ENCODE data around the gene AQP12B.

DNA sequence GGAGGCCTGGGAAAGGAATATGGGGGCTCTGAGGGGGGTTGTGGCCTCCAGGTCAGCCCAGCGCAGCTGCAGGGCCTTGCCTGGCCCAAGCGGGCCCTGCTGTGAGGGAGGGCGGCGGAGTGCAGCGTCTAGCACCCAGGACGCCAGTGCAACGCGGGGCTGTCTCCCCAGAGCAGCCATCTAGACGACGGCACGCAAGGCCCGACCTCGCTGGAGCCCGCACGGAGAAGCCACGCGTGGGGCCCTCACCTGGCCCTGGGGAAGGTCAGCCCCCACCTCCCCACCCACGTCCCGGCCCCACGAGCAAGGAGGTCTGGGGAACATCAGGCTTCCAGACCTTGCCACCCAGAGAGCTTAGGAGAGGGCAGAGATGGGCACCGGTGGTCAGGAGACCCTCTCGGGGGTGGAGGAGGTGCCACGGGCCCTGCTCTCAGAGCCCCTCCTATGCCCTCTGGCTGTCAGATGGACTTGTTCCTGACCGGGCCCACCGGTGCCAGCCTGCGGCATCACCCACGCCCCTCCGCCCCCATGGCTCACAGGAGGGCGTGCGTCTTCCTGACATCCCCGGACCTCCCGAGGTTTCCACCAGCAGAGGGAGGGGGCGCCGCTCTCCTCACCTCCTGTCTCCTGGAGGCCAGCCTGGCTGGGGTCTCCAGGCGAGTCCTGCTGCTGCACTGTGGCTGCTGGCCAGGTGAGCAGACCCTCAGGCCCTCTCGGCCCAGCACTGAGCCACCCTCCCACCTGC lies 40.5 kb downstream of the AQP12B start:
- TF ChIP-seq ZNF274 (IDR thresholded peaks at IDR 0.05; ENCODE audit: low read depth, low read length), result no peak
- no peak for TF ChIP-seq YY1 (IDR thresholded peaks at IDR 0.05; ENCODE audit: insufficient read depth, insufficient read length)
- TF ChIP-seq SUZ12 (IDR thresholded peaks at IDR 0.05; ENCODE audit: extremely low read depth, insufficient read depth, insufficient read length), result no peak
